ENCODE results near the gene FXN.

Gene FXN

DNA sequence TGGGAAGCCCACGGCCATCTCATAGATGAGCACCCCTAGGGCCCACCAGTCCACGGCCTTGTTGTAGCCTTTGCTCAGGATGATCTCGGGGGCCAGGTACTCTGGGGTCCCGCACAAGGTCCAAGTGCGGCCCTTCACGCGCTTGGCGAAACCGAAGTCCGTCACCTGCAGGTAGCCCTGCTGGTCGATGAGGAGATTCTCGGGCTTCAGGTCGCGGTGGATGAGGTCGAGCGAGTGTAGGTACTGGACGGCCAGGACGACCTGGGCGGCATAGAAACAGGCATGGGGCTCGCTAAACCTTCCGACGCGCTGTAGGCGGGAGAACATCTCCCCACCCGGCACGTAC, 22.2 kb upstream of the FXN start:
- TF ChIP-seq POLR2A (IDR thresholded peaks at IDR 0.05; ENCODE audit: low read depth, low read length): no peak
- FAIRE-seq (no peak), DNase-seq (ENCODE audit: insufficient read length, low spot score) (no peak)

DNA sequence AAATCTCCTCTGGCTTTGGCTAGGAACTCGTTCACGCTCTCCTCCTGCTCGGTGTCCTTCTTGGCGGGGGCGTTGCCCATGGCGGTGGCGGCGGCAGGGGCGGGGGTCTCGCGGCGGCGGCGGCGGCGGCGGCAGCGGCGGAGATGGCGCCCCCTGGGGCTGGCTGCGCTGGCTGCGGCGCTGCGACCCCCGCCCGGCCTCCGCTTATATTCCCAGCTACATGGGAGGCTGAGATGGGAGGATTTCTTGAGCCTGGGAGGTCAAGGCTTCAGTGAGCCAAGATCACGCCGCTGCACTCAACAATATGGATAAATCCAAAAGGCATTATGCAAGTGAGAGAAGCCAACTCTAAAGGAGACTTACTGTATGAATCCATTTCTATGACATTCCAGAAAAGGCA, 21.5 kb upstream of the FXN start, which contains the start of gene PRKACG:
PRKACG (minus strand) TSS at position 101 of the 400 bp plus-strand sequence; CDS start at position 80, 21 bp downstream.
- DNase-seq (ENCODE audit: insufficient read length, low spot score): no peak
- no peak for FAIRE-seq

DNA sequence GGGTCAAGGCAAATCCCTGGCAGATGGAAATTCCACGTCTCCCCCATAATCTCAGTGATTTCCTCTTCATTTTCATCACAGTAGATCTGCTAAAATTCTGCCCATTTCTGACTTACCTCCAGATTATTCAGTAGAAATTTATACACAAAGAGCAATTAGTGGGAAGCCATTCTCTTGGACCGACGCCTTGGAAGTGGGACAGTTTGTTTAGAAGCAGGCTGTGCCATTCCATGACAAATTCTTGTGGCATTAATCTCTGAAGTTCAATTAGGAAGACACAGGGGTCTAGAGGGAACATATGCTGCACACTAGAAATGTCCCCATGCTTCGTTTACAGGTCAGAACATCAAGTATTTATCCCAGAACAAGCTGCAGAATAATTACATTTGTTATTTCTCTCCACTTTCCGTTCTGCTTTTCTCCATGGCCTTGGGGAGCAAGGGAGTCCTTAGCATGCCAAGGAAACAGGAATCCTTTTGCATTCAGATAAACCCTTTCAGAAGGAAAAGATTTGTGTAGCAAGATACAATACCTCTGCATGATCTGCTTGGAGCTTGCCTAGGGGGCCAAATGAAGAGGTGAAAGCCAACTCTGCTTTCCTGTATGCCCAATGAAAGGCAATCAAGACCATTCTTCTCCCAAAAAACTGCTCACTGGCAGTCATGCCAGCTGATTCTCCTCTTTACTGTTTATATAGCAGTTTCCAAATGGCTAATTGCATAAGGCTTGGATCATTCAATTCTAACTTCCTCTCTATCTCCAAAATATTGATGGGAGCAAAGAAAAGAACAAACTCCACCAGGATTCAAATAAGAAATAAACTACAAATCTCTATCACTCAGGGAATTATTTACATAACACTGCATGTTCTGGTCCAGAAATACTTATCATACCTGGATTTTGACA, 19.1 kb upstream of the FXN start:
- no peak for TF ChIP-seq POLR2A (IDR thresholded peaks at IDR 0.05; ENCODE audit: low read depth, low read length)
- DNase-seq (ENCODE audit: insufficient read length, low spot score) (no peak), FAIRE-seq (no peak)

More for the DNA sequence above, 21.5 kb upstream of the FXN start, which contains the start of gene PRKACG:
- TF ChIP-seq POLR2A (IDR thresholded peaks at IDR 0.05; ENCODE audit: low read depth, low read length): no peak

DNA sequence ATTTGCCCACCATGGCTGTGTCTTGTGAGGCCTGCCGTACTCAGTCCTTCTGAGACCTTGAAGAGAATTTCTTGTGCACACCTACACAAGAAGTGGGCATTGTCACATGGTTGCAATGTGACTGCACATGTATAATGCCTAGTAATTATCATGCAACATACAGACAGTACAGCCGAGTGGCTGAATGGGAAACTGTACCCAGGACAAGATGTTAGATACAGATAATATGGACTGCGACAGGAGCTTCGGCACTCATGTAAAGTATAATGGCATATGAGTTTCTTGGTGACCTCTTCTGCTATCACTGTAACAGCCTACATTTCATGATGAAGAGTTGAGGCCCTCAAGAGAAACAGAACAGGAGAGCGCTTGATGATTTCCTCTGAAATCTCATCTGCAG, 16.8 kb upstream of the FXN start:
- DNase-seq (ENCODE audit: insufficient read length, low spot score): no peak
- no peak for FAIRE-seq
- no peak for TF ChIP-seq POLR2A (IDR thresholded peaks at IDR 0.05; ENCODE audit: low read depth, low read length)

DNA sequence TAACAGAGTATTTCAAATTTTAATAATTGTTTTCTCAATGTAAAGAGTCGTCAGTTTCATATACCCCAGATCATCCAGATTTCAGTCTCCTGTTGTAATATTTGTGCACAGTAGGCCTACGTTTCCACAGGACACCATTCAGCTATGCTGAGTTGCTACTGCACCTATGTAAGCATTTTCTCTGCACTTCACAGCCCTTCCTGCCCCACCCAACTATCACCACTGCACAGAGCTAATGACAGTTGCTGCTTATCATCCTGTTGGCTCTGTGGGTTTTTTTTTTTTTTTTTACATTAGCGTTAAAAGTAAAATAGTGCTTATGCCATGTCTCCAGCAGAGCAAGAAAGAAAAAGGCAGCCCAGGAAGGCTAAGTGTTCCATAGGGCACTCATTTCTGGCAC, 15.7 kb upstream of the FXN start:
- TF ChIP-seq POLR2A (IDR thresholded peaks at IDR 0.05; ENCODE audit: low read depth, low read length): no peak
- DNase-seq (ENCODE audit: insufficient read length, low spot score) (no peak), FAIRE-seq (no peak)

DNA sequence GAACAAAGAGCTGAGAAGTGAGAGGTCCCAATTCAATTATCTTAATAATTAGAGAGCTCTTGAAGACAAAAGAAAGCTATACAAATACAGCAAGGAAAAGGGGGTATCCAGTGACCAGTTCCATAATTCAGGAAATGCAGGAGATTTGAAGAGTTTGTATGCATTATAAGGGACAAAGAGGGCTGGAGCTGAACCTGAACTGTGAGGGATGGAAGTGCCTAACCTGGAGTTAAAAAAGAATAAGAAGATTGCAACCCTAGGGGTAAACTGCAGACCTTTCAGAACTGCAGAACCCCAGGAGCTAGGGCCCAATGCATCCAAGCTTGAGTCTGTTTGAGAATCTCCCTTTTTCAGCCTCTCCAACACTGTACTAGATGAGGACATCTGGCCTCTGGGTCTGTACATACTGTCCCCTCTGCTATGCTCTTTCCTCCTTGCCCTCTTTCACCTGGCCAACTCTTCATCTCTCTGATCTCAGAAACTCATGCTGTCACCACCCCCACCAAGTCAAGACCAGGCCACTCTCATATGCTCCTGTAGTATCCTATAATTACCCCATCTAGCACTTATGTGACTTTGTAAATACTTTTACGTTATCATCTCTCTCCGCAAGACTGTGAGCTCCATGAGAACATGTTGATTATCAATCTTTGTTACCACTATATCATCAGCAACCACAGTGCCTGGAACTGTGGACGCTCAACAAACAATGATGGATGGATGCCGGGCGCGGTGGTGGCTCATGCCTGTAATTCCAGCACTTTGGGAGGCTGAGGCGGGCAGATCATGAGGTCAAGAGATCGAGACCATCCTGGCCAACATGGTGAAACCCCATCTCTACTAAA, 15.0 kb upstream of the FXN start:
- FAIRE-seq (no peak), DNase-seq (ENCODE audit: insufficient read length, low spot score) (no peak)
- no peak for TF ChIP-seq POLR2A (IDR thresholded peaks at IDR 0.05; ENCODE audit: low read depth, low read length)

DNA sequence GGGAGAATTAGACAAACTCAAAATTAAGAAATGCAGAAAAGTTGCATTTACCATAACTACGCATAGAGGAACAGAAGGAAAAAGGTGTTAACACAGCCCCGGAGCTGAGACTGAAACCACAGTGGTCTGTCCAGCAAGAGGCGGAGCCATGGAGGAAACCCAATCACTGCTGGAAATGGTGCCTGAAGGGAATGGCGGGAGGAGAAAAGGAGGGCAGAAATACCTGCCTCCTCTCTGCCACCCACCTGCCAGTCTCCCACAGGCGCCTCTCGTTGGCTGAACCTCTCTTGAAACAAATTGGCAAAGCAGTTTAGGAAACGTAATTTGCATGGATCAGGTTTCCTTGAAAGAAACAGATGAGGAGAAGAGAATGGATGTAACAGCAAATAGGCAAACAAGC, 11.9 kb upstream of the FXN start:
- DNase-seq (ENCODE audit: insufficient read length, low spot score) (no peak), FAIRE-seq (no peak)
- TF ChIP-seq POLR2A (IDR thresholded peaks at IDR 0.05; ENCODE audit: low read depth, low read length): no peak

DNA sequence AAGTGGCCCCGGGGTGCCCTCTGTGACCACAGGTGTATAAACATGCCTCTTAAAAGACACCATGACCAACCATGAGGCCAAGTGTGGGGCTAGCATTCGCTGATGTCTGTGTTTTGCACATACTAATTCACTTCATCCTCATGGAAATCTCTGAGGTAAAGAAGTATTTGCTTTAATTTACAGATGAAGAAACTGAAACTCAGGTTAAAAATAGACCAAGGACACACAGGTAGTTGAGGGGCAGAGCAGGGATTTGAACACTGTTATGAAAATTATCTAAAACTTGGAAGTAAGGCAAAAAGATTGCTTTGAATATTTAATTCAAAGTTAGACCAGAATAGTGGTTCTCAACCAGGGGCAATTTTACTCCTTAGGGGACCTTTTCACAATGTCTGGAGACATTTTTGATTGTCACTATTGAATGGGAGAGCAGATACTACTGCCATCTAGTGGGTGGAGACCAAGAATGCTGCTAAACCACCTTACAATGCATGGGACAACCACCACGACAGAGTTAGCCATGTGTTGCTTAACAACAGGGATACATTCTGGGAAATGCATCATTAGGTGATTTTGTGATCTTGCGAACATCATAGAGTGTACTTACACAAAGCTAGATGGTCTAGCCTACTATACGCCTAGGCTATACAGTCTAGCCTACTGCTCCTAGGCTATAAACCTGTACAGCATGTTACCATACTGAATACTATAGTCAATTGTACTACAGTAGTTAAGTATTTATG, 8.0 kb upstream of the FXN start:
- DNase-seq (ENCODE audit: insufficient read length, low spot score): peak; percentile 51
- no peak for TF ChIP-seq POLR2A (IDR thresholded peaks at IDR 0.05; ENCODE audit: low read depth, low read length)

DNA sequence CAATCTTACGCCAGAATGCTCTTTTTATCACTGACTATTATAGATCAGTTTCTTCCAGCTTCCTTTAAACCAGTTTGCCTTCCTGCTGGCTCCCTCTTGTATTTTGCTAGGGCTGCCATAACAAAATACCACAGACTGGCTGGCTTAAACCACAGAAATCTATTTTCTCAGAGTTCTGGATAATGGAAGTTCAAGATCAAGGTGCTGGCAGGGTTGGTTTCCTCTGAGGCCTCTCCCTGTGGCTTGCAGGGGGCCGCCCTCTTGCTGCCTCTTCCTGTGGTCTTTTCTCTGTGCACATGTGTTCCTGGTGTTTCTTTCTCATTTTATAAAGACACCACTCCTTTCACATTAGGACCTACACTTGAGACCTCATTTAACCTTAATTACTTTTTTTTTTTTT, 6.8 kb upstream of the FXN start:
- DNase-seq (ENCODE audit: insufficient read length, low spot score): no peak
- no peak for FAIRE-seq
- TF ChIP-seq POLR2A (IDR thresholded peaks at IDR 0.05; ENCODE audit: low read depth, low read length): no peak

More for the DNA sequence above, 8.0 kb upstream of the FXN start:
- FAIRE-seq: peak; percentile 93

DNA sequence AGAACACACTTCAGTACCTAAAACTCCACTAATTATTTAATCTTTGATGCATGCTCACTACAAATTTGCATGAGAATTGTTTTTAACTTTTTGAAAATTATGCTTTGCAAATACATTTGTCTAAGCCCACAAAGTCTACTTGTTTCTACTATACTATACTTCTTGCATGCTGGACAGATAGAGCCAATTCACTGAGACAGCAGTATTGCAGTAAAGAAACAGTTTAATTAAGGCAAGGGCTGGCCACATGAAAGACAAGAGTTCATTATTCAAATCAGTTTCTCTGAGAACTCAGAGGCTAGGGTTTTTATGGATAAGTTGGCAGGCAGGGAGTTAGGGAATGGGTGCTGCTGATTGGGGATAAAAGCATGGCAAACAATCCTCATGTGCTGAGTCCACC, 6.0 kb upstream of the FXN start:
- TF ChIP-seq POLR2A (IDR thresholded peaks at IDR 0.05; ENCODE audit: low read depth, low read length): no peak
- FAIRE-seq (no peak), DNase-seq (ENCODE audit: insufficient read length, low spot score) (no peak)

DNA sequence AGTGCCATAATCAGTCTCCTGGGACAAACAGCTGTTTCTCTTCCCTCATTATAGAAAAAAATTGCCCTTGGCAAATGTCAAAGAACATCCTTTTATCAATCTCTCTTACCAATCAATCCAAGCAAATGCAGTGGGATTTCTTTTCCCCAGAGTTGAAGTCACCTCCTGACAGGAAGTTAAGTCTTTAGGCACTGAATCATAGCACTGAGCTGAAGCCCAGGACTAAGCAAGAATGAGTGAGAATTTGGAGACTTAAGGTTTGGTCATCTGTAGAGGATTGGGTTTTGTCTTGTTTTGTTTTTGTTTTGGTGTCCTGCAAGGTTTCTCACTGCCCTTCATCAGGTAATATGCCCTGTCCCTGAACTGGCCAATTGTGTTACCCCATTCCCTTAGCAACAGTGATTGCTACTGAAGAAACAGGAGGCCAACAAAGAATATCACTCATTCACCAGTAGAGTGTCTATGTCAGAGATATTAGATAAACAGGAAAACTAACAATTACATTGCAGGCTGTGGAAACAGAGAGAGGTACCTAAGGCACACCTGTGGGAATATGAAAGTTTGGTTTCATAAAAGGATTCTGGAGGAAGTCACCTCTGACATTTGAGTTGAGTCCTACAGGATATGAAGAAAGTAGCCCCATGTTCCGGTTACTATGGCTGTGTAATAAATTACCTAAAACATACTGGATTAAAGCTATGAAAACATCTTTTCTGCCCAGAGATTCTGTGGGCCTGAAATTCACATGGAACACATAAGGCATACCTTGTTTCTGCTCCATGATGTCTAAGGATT, 4.5 kb upstream of the FXN start:
- FAIRE-seq (no peak), DNase-seq (ENCODE audit: insufficient read length, low spot score) (no peak)
- TF ChIP-seq POLR2A (IDR thresholded peaks at IDR 0.05; ENCODE audit: low read depth, low read length): no peak

DNA sequence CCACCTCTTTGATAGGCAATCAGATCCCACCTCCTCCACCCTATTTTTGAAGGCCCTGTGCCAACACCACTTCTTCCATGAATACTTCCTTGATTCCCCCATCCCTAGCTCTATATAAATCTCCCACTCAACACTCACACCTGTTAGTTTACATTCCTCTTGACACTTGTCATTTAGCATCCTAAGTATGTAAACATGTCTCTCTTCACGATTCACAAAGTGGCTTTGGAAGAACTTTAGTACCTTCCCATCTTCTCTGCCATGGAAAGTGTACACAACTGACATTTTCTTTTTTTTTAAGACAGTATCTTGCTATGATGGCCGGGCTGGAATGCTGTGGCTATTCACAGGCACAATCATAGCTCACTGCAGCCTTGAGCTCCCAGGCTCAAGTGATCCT, 1.5 kb upstream of the FXN start:
- no peak for FAIRE-seq
- DNase-seq (ENCODE audit: insufficient read length, low spot score): no peak

DNA sequence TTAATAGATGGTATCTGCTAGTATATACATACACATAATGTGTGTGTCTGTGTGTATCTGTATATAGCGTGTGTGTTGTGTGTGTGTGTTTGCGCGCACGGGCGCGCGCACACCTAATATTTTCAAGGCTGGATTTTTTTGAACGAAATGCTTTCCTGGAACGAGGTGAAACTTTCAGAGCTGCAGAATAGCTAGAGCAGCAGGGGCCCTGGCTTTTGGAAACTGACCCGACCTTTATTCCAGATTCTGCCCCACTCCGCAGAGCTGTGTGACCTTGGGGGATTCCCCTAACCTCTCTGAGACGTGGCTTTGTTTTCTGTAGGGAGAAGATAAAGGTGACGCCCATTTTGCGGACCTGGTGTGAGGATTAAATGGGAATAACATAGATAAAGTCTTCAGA, 757 bp downstream of the FXN start:
- TF ChIP-seq POLR2A (IDR thresholded peaks at IDR 0.05; ENCODE audit: low read depth, low read length): no peak
- no peak for FAIRE-seq
- DNase-seq (ENCODE audit: insufficient read length, low spot score): no peak

More for the DNA sequence above, 1.5 kb upstream of the FXN start:
- TF ChIP-seq POLR2A (IDR thresholded peaks at IDR 0.05; ENCODE audit: low read depth, low read length): no peak
